Uterus (tissue), 2 donors: ENCODE measurements around the gene NR1D2.

ENCODE experiments used
- POLR2A ChIP-seq, 2 donors: fragments of 450-650 bp; IDR thresholded peaks; one replicate each; pipeline ENCODE4 v1.6.1; 2016; ENCODE audit warnings: antibody characterized with exemption in 2 of 2, mild to moderate bottlenecking in 1 of 2, moderate library complexity in 1 of 2
- TF ChIP-seq, protein P1 (sequence below), 4 experiments: fragments of 200-600 bp in 2 of 4; fragments of 450-650 bp in 2 of 4; sonication (generic) in 2 of 4; IDR thresholded peaks; one replicate each; pipeline ENCODE4 v1.5.1; 2016 to 2019; ENCODE audit warnings: antibody characterized with exemption in 4 of 4, mild to moderate bottlenecking in 2 of 4, moderate library complexity in 1 of 4

DNA sequence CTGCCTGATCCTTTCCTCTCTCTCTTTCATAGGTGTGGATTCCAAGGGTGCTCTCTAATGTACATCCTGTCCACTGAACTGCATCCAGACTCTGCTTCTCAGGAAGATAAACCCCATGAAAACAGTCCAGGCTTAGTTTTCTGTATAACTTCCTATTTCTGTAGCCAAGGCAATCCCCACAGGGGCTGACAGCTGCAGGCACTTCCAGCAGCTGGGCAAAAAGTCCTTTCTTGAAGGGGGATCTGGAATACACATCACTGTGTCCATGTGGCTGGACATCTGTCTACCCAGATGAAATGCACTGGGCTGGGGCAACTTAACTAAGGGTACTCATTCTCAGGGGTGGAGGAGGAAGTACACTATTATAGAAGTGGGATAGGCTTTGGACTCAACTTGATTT, 72.2 kb downstream of the NR1D2 start:
- TF ChIP-seq, protein P1, sequence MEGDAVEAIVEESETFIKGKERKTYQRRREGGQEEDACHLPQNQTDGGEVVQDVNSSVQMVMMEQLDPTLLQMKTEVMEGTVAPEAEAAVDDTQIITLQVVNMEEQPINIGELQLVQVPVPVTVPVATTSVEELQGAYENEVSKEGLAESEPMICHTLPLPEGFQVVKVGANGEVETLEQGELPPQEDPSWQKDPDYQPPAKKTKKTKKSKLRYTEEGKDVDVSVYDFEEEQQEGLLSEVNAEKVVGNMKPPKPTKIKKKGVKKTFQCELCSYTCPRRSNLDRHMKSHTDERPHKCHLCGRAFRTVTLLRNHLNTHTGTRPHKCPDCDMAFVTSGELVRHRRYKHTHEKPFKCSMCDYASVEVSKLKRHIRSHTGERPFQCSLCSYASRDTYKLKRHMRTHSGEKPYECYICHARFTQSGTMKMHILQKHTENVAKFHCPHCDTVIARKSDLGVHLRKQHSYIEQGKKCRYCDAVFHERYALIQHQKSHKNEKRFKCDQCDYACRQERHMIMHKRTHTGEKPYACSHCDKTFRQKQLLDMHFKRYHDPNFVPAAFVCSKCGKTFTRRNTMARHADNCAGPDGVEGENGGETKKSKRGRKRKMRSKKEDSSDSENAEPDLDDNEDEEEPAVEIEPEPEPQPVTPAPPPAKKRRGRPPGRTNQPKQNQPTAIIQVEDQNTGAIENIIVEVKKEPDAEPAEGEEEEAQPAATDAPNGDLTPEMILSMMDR (IDR thresholded peaks at IDR 0.05), result no peak
- no peak for TF ChIP-seq POLR2A (IDR thresholded peaks at IDR 0.05)
